Stimulated activated CD4-positive, alpha-beta T cell treated with anti-CD3 and anti-CD28 coated beads, Interleukin-4, amount 100 ng/mL, for 48 hours (primary cell): Measurements from ENCODE around the gene CD83.
"Not testable (repeated sequence)": the region's sequence is repeated elsewhere in the genome, so short reads cannot be mapped to it uniquely, and the experiment has no call there.

Experiments
- DNase-seq, 2 donors: peaks; one replicate each; pipeline ENCODE4 v3.0.0-alpha.2; 2020; ENCODE audit warnings: low read depth in 2 of 2

CD83 gene, protein sequence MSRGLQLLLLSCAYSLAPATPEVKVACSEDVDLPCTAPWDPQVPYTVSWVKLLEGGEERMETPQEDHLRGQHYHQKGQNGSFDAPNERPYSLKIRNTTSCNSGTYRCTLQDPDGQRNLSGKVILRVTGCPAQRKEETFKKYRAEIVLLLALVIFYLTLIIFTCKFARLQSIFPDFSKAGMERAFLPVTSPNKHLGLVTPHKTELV

DNA sequence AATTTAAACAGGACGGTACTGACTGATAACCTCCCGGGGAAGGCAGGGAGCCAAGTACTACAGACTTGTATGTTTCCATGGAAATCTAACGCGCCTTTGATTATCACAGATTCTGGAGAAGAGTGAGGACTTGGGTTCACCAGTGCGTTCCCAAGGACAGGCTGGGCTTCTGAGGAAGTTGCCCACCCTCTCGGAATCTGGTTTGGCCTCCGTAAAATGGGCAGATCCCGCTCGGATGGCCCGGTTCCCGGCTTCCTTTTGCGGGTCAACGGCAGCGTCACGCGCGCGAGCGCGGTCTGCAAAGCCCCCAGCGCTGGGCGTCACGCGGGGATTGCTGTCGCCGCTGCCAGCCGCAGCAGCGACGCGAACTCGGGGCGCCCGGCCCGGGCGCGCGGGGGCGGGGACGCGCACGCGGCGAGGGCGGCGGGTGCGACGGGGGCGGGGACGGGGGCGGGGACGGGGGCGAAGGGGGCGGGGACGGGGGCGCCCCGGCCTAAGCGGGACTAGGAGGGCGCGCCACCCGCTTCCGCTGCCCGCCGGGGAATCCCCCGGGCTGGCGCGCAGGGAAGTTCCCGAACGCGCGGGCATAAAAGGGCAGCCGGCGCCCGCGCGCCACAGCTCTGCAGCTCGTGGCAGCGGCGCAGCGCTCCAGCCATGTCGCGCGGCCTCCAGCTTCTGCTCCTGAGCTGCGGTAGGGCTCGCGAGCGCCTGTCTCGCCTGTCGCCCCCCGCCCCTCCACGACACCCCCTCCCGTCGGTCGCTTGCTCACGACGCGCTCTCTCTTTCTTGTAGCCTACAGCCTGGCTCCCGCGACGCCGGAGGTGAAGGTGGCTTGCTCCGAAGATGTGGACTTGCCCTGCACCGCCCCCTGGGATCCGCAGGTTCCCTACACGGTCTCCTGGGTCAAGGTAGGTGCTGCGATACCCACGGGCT, at the start of gene CD83:
TSS of gene CD83 (plus strand) at position 615 of the 933 bp plus-strand sequence. CDS start at position 655, 40 bp downstream.
- DNase-seq = peak; percentile 59 to 74

DNA sequence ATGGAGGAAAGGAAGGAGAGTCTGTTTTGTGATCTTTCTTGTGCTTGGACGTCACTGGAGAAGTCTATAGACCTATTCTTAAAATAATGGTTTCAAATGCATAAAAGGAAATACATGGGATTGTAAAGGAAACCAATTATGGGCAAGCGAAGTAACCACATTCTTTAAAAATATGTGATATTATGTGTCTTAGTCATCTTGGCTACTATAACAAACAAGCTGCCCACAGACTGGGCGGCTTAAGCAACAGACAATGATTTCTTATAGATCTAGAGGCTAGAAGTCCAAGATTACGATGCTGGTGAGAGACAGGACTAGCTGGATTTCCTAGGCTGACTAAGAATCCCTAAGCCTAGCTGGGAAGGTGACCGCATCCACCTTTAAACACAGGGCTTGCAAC, 49.4 kb upstream of the CD83 start:
- no peak for DNase-seq

DNA sequence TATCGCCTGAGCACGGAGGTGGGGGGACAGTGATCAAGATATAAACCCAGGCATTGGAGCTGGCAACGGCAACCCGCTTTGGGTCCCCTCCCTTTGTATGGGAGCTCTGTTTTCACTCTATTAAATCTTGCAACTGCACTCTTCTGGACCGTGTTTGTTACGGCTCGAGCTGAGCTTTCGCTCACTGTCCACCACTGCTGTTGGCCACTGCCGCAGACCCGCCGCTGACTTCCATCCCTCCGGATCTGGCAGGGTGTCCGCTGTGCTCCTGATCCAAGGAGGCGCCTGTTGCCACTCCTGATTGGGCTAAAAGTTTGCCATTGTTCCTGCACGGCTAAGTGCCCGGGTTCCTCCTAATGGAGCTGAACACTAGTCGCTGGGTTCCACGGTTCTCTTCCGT, 48.9 kb upstream of the CD83 start:
- DNase-seq = no peak

DNA sequence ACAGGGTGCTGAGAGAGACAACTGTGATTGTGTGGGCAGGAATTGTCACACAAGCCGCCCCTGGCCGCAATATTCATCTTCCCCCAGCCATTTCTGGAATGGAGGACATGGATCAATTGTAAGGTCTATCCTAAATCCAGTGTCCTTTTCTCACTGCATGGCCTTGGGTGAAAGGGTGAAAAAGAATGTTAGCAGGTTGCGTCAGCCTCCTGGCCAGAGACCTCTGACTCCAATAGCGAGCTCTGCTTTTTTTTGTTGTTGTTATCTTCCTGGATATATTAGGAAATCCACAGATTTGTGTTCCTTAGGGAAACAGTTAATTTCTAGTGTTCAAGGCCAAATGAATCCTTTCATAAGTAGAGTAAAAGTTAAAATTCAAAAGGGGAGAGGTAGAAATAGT, 47.1 kb upstream of the CD83 start:
- DNase-seq = no peak

DNA sequence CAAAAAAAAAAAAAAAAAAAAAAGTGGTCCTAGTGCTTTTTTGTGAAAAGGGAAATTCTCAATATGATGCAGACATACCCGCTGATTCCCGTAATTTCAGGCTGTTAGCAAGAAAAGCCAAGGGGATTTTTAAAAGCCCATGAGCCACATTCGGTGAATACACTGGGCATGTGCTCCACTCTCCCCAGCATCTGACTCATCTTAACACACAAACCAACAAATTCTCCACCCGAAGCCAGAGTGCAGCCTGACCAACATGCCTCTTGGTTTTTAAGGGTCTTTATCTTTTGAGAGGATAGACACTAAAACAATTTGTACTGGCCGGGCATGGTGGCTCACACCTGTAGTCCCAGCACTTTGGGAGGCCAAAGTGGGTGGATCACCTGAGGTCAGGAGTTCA, 45.5 kb upstream of the CD83 start:
- DNase-seq = no peak

DNA sequence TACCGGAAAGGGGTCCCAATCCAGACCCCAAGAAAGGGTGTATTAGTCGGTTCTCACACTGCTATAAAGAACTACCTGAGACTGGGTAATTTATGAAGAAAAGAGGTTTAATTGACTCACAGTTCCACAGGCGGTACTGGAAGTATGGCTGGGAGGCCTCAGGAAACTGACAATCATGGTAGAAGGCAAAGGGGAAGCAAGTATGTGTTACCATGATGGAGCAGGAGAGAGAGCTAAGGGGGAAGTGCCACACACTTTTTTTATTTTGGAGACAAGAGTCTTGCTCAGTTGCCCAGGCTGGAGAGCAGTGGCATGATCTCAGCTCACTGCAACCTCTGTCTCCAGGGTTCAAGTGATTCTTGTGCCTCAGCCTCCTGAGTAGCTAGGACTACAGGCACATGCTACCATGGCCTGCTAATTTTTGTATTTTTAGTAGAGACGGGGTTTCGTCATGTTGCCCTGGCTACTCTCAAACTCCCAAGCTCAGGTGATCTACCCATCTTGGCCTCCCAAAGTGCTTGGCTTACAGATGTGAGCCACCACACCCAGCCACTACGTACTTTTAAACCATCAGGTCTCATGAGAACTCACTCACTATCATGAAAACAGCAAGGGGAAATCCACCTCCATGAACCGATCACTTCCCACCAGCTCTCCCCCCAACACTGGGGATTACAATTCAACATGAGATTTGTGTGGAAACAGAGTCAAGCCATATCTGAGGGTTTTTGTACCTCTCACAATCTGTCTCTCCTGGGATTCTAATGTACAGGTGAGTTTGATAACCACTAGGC, 43.8 kb upstream of the CD83 start:
- DNase-seq = not testable (repeated sequence)

DNA sequence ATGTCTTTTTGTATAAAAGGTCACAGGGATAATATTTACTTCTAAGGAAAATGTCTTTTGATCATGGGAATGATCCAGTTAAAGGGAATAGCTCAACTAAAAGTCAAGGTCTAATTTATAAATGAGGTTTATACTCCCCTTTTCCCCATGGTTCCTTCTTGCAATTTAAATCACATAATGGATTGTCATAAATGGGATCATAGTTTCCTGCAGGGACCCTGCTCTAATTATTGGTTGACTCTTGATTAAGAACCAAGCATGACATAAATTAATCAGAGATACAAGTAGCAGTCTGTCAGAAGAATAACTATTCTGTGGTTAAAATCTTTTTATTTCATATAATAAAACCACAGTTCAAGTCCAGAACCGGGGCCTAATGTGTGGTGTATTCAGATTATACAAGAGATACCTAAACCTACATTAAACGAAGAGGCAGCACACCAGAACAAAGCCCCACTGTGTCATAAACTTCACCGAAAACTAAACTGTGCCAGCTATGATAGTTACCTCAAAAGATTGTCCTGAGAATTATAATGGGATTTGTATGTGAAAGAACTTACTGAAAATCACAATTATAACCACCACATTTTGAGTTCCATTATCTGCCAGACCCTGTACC, 43.0 kb upstream of the CD83 start:
- DNase-seq = no peak

DNA sequence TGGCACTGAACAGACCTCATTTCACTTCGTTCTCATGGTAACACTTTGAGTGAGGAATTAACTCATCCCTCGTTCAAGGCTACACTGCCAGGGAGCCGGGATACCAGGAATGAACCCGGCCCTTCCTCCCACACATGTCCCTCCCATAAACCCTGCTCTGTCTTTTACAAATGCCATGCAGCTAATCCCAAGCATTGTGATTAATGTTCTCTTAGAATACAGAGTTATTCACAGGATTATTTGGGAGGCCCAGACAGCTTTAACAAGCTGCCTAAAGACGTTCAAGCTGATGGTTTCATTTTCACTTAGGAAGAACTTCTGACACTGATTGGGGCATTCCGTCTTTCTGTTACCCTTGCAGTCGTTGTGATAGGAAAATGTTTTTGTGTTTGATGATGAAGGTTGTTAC, 42.5 kb upstream of the CD83 start:
- DNase-seq = no peak

DNA sequence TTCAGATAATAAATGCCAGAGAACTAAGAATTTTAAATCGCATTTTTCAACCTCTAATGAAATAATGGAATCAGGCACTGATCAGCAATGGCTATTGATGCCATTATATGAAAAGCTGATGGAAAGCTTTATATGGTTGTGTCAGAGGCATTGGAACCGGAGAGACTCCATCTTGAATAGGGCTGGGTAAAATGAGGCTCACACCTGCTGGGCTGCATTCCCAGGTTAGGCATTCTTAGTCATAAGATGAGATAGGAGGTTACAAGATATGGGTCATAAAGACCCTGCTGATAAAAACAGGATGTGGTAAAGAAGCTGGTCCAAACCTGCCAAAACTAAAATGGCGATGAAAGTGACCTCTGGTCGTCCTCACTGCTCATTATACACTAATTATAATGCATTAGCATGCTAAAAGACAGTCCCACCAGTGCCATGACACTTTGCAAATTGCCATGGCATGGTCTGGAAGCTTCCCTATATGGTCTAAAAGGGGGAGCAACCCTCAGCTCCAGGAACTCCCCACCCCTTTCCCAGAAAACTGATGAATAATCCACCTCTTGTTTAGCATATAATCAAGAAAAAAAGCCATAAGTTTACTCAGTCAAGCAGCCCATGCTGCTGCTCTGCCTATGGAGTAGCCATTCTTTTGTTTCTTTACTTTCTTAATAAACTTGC, 40.2 kb upstream of the CD83 start:
- no peak for DNase-seq

DNA sequence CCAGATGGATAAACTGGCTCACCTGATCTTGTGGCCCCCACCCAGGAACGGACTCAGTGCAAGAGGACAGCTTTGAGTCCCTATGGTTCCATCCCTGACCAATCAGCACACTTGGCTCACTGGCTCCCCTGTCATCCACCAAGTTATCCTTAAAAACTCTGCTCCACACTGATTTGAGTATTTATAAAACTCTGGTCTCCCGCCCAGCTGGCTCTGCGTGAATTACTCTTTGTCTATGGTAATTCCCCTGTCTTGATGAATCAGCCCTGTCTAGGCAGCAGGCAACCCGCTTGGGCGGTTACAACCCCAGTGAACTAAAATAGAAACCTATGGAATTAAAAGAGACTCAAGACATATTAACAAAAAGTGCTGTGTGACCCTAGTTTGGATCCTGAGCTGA, 38.1 kb upstream of the CD83 start:
- DNase-seq = peak; percentile 14 to 19

DNA sequence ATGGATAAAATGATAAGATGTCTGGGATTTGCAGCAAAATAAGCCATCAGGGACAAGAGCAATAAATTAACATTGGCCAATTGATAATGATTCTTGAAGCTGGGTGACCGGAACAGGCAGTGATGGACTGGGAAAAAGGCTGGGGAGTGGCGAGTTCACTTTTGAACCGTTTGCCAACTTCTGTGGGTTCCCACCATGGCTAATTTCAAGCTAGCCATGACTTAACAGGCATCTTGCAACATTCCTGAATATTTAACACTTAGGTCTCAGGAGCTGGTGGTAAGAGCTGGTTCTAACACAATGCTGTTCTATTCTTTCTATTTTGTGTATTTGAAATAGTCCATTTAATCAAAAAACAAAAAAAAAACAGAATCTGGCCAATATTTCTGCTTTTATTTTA, 37.6 kb upstream of the CD83 start:
- no peak for DNase-seq

DNA sequence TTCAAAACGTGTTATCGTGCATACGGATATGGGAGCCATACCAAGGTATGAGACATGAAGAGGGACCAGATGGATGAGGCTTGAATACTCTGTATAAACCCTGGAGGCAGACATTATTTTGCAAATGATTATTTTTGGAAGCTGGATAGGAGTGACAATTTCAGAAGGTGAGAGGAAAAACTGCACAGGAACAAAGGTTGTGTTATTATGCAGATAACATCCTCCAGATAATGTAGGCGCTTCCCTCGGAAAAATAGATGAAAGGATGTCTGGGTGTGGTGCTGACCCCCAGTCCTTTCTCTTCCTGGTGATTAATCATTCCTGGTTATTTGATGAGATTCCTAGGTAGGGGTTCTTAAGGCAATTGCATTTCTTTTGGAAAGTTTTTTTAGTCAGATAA, 36.4 kb upstream of the CD83 start:
- DNase-seq = no peak

DNA sequence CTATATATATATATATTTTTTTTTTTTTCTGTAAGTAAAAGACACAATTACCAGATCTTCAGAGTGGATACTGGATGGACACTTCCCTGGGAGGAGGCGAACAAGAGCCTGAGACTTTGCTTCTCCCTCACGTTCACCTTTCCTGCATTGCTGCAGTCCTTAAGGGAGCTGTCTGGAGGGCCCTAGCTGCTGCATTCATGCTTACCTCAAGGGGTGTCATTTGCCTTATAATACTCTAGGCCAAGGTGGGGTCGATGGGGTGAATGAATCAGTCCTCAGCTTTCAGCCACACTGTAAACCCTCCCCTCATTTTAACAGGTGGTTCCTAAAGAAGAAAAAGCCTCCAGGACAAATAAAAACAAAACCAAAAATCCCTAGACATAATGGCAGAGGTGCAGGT, 34.8 kb upstream of the CD83 start:
- no peak for DNase-seq

DNA sequence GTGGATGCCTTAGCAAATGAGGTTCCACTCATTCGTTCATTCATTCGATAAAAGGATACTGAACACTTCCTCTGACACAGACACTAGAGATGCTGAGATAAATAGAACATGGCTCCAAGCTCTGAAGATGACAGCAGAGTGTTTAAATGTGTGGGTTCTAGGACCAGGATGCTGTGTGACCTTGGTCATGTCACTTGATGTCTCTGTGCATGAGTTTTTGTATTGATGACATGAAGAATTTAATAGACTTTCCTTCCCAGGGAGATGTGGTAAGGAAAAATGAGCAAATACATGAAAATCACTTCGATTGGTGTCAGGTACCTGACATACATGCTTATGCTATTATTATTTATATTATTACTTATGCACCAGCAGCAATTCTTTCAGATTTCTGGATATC, 34.3 kb upstream of the CD83 start:
- DNase-seq = no peak

DNA sequence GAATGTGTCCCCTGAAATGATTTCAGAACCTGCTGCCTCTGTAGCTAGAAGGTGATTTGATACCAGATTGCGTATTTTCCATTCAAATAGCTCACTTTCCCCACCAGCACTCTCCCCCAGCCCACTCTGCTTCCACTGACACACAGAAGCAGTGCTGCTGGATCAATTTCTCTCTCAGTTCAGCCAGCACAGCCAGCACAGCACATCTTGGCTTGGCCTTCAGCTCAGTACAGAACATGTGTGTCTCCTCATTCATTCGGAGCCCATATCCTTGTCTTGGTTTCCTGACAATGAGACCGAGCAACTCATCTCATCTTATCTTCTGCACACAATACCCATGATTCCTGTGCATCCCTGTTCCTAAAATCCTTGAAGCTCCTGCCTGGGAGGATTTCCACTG, 33.8 kb upstream of the CD83 start:
- no peak for DNase-seq

DNA sequence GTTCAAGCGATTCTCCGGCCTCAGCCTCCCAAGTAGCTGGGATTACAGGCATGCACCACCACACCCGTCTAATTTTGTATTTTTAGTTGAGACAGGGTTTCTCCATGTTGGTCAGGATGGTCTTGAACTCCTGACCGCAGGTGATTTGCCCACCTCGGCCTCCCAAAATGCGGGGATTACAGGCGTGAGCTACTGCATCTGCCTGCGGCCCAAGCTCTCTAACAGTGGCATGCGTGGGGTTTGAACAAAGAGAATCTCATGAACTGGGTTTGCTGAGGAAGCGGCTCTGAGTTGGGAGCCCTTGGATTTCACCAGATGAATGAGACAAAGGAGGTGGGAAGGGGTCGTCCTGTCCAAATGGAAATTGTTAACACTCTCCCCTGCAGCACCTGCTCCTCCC, 33.2 kb upstream of the CD83 start:
- no peak for DNase-seq

DNA sequence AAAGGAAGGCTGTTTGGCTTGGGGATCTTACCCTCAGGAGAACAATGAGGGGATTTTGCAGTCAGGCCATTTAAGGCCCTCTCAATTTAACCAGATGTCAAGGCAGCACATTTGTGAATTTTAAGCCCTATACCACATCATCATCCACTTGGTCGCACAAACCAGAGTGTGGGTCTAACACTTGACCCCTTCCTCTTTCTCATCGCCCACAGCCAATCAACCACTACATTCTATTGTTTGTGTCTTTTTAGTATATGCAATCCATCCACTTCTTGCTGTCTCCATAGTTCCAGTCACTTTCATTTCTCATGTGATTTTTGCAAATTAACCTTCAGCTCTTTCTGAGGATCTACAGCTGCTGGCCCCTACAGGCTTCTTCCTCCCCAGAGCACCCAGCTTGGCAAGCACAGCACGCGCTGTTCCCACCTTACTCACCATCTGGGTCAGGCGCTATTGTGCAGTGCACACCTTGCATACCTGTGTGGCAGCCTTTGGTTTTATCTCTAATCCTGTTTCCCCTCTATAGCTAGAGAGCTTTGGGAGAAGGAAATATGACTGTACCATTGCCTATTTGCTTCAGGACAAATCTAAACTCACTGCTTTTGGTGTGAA, 32.3 kb upstream of the CD83 start:
- no peak for DNase-seq

DNA sequence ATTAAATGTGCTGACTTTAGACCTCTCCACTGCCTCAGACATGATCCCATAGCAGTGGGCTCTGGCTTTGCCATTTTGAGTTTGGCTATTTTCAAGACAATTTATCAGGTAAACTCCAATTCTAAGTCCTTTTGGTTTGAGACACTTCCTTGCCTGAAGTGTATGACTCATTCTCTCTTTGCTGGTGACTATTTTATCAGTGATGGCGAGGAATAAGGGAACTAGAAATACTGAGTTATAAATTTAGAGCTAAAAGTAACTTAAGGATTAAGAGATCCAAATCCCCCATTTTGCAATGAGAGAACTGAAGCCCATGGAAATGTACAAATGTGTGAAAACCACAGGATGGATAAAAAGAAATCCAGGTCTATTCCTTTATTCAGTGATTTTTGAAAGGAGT, 30.9 kb upstream of the CD83 start:
- DNase-seq = no peak

DNA sequence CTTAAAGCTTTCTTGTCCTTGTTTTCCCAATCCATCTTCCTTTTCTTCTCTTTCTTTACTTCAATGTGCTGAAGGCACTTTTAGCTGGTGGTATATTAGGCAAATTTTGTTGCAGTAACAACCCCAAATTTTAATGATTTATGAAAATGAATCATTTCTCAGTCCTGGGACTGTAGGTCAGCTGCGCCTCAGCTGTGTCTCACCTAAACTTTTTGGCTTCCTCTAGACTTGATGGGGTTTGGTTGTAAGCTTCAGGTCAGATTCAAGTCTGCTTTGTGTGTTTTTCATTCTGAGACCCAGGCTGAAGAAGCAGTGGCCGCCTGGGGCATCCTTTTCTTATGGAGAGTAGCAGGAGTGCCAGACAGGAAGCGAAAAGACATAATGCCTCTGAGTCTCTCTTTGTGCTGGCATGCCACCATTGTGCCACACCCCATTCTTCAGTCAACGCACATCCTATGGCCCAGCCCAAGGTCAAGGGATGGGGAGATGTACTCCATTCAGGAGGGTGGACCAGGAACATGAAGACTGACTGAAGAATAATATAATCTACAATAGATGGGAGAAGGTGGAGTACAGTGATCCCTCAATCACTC, 28.9 kb upstream of the CD83 start:
- no peak for DNase-seq

DNA sequence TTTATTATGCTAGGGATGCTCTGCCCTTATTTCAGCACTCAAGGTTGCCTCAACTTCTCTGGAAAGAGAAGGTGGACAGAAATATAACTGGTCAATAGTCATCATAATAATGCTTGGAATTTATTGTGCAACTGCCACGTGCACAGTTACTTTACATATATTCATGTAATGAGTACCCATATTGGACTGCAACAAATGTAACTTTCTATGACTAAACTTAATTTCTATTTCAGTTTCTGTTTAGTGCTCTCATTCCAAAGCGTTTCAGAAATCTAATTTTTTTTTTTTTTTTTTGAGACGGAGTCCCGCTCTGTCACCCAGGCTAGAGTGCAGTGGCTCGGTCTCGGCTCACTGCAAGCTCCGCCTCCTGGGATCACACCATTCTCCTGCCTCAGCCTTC, 28.3 kb upstream of the CD83 start:
- no peak for DNase-seq
